GM19238 (cell line): ENCODE results near the gene PTGER1.
"Not testable (repeated sequence)": the region's sequence is repeated elsewhere in the genome, so short reads cannot be mapped to it uniquely, and the experiment has no call there.

Experiments used
- DNase-seq: peaks from one replicate; pipeline ENCODE4 v3.0.0; 2011; ENCODE audit warnings: low spot score; ENCODE audit not compliant: insufficient read length

Gene PTGER1

GRCh38 chr19:14475251-14476073 lies at the start of gene PTGER1:
Gene PTGER1 (minus strand): TSS chr19:14475354. CDS start chr19:14474320, 1,034 bp downstream.
- no peak for DNase-seq

- no peak for DNase-seq
These were observed 45.4 kb upstream of the PTGER1 start for GRCh38 chr19:14520543-14520942.

GRCh38 chr19:14519860-14520407 lies 44.8 kb upstream of the PTGER1 start:
- DNase-seq = no peak

- DNase-seq = no peak
These were observed 44.2 kb upstream of the PTGER1 start for GRCh38 chr19:14519245-14519859.

- DNase-seq = peak; percentile 86
These were observed 42.8 kb upstream of the PTGER1 start, which contains the start of gene DNAJB1 for GRCh38 chr19:14517840-14518505. Gene DNAJB1 (minus strand): TSS chr19:14518397. CDS start chr19:14518349, 48 bp downstream.

- DNase-seq = no peak
These were observed 42.3 kb upstream of the PTGER1 start for GRCh38 chr19:14517446-14517839.

- DNase-seq = no peak
These were observed 41.7 kb upstream of the PTGER1 start for GRCh38 chr19:14516746-14517438.

- DNase-seq = no peak
These were observed 40.9 kb upstream of the PTGER1 start for GRCh38 chr19:14516048-14516534.

GRCh38 chr19:14515501-14516047 lies 40.4 kb upstream of the PTGER1 start:
- no peak for DNase-seq

- no peak for DNase-seq
These were observed 39.2 kb upstream of the PTGER1 start for GRCh38 chr19:14514215-14514863.

GRCh38 chr19:14512406-14512961 lies 37.3 kb upstream of the PTGER1 start:
- DNase-seq = no peak

GRCh38 chr19:14511229-14511593 lies 36.1 kb upstream of the PTGER1 start:
- DNase-seq = no peak

- DNase-seq = no peak
These were observed 35.4 kb upstream of the PTGER1 start for GRCh38 chr19:14510311-14511228.

- DNase-seq = no peak
These were observed 32.8 kb upstream of the PTGER1 start for GRCh38 chr19:14507704-14508542.

GRCh38 chr19:14505488-14506239 lies 30.5 kb upstream of the PTGER1 start:
- DNase-seq = peak; percentile 70

- not testable (repeated sequence) for DNase-seq
These were observed 29.4 kb upstream of the PTGER1 start for GRCh38 chr19:14504575-14504974.

GRCh38 chr19:14503285-14503684 lies 28.1 kb upstream of the PTGER1 start:
- no peak for DNase-seq
